Liver (tissue), 9 donors: ENCODE data around the gene CFAP44. TPM values are rescaled to one million over a fixed set of nuclear protein-coding genes. Genes with fewer than 3 reads are reported as not detected.

ENCODE experiments used
- DNase-seq: peaks from one replicate; pipeline ENCODE4 v3.0.0-alpha.2; 2017; ENCODE audit warnings: low spot score
- H3K27ac ChIP-seq, 2 donors: one replicate each; pipeline ENCODE4 v1.7.0; 2013; ENCODE audit warnings: inconsistent platforms in 2 of 2, low read length in 2 of 2, control low read depth in 1 of 2, low read depth in 1 of 2, mild to moderate bottlenecking in 1 of 2
- H3K27me3 ChIP-seq, 4 donors: one replicate each; pipeline versions ENCODE4 v1.6.1 to v1.7.0; 2013; ENCODE audit warnings: low read length in 3 of 4, inconsistent platforms in 1 of 4, mild to moderate bottlenecking in 1 of 4, moderate library complexity in 1 of 4; ENCODE audit not compliant: control insufficient read depth in 4 of 4, insufficient read depth in 4 of 4
- H3K36me3 ChIP-seq, 4 donors: one replicate each; pipeline versions ENCODE4 v1.6.1 to v1.7.0; 2013; ENCODE audit warnings: low read length in 3 of 4, mild to moderate bottlenecking in 3 of 4, low read depth in 1 of 4, moderate library complexity in 1 of 4; ENCODE audit not compliant: control insufficient read depth in 4 of 4, insufficient read depth in 3 of 4
- H3K4me1 ChIP-seq, 4 donors: one replicate each; pipeline versions ENCODE4 v1.6.1 to v1.7.0; 2013; ENCODE audit warnings: low read length in 3 of 4, mild to moderate bottlenecking in 3 of 4, moderate library complexity in 1 of 4; ENCODE audit not compliant: control insufficient read depth in 4 of 4, insufficient read depth in 4 of 4
- H3K4me3 ChIP-seq, 3 donors: one replicate each; pipeline versions ENCODE4 v1.6.1 to v1.7.0; 2013; ENCODE audit warnings: low read length in 3 of 3, control low read depth in 1 of 3, low read depth in 1 of 3, mild to moderate bottlenecking in 1 of 3
- H3K9ac ChIP-seq, 2 donors: one replicate each; pipeline ENCODE4 v1.7.0; 2013; ENCODE audit warnings: low read length in 2 of 2, mild to moderate bottlenecking in 2 of 2, moderate library complexity in 2 of 2, control low read depth in 1 of 2, low read depth in 1 of 2
- H3K9me3 ChIP-seq, 4 donors: one replicate each; pipeline versions ENCODE4 v1.6.1 to v1.7.0; 2013; ENCODE audit warnings: low read length in 3 of 4; ENCODE audit not compliant: control insufficient read depth in 4 of 4
- FOXA1 ChIP-seq: IDR thresholded peaks from 2 replicates; pipeline ENCODE4 v1.6.1; 2016; ENCODE audit warnings: antibody characterized with exemption
- FOXA2 ChIP-seq: IDR thresholded peaks from 2 replicates; pipeline ENCODE4 v1.6.1; 2016; ENCODE audit warnings: antibody characterized with exemption
- GABPA ChIP-seq, 2 donors: IDR thresholded peaks in 1 of 2; conservative IDR thresholded peaks in 1 of 2; 2 replicates each; pipeline ENCODE4 v1.6.1; 2016; ENCODE audit warnings: antibody characterized with exemption in 2 of 2, mild to moderate bottlenecking in 1 of 2, moderate library complexity in 1 of 2
- HNF4A ChIP-seq, 2 donors: conservative IDR thresholded peaks; 2 replicates each; pipeline ENCODE4 v1.6.1; 2016; ENCODE audit warnings: antibody characterized with exemption in 2 of 2, mild to moderate bottlenecking in 2 of 2
- HNF4G ChIP-seq: IDR thresholded peaks from 2 replicates; pipeline ENCODE4 v1.6.1; 2016; ENCODE audit warnings: antibody characterized with exemption
- JUND ChIP-seq, 2 donors: IDR thresholded peaks; 2 replicates each; pipeline ENCODE4 v1.6.1; 2016; ENCODE audit warnings: antibody characterized with exemption in 2 of 2
- NR2F2 ChIP-seq: IDR thresholded peaks from 2 replicates; pipeline ENCODE4 v1.6.1; 2016; ENCODE audit warnings: antibody characterized with exemption
- RAD21 ChIP-seq, 2 donors: IDR thresholded peaks; 2 replicates each; pipeline ENCODE4 v1.6.1; 2016; ENCODE audit warnings: antibody characterized with exemption in 2 of 2, mild to moderate bottlenecking in 2 of 2
- REST ChIP-seq: IDR thresholded peaks from 2 replicates; pipeline ENCODE4 v1.6.1; 2016; ENCODE audit warnings: antibody characterized with exemption, mild to moderate bottlenecking
- RXRA ChIP-seq, 2 donors: IDR thresholded peaks; 2 replicates each; pipeline ENCODE4 v1.6.1; 2017 to 2018; ENCODE audit warnings: antibody characterized with exemption in 2 of 2, mild to moderate bottlenecking in 1 of 2
- TAF1 ChIP-seq: conservative IDR thresholded peaks from 2 replicates; pipeline ENCODE4 v1.6.1; 2016; ENCODE audit warnings: antibody characterized with exemption, mild to moderate bottlenecking
- ZBTB33 ChIP-seq: IDR thresholded peaks from 2 replicates; pipeline ENCODE4 v1.6.1; 2016; ENCODE audit warnings: antibody characterized with exemption
- WGBS: extraction: QIAGEN DNeasy Blood & Tissue Kit; methylation state at CpG from one replicate; pipeline ENCODE4 v1.1.7; 2013; 5-methylcytosine and 5-hydroxymethylcytosine counted together
- polyA plus RNA-seq, 2 donors: library from polyadenylated mRNA; stranded (reverse) in 1 of 2; unstranded in 1 of 2; fragments of 200-250 nt in 1 of 2; fragments of >200 nt in 1 of 2; fragmentation: Nextera tagmentation in 1 of 2; extraction: Ambion mirVana in 1 of 2; gene quantifications; one replicate each; pipeline versions ENCODE4 v1.2.1 to v1.2.3, GENCODE V29; 2013 to 2015
- total RNA-seq, 2 donors: library from RNA; depleted of rRNA; stranded (reverse); fragments of >200 nt; gene quantifications; one replicate each; pipeline ENCODE4 v1.2.3, GENCODE V29; 2014
- TF ChIP-seq, protein P1 (sequence below): IDR thresholded peaks from 2 replicates; pipeline ENCODE4 v1.6.1; 2016; ENCODE audit warnings: antibody characterized with exemption
- TF ChIP-seq, protein P2 (sequence below): IDR thresholded peaks from 2 replicates; pipeline ENCODE4 v1.6.1; 2016; ENCODE audit warnings: antibody characterized with exemption
- donor health status: healthy.
- donor health status: healthy.
- donor health status: healthy.
- donor health status: healthy.
- donor health status: healthy.

Gene CFAP44
- total and polyA plus RNA-seq, 4 donors = 0.56 to 7.6 (median 1.1) TPM

- no peaks in the 10 kb centered on the region for H3K9me3 ChIP-seq
- H3K4me1 ChIP-seq = no peaks in the 10 kb centered on the region
- H3K9ac ChIP-seq = no peak overlapping the region
- H3K27ac ChIP-seq = no peak overlapping the region
- no peak for DNase-seq
- no peaks in the 10 kb centered on the region for H3K27me3 ChIP-seq
- TF ChIP-seq ZBTB33 = no peak
- no peak for TF ChIP-seq HNF4A (conservative IDR thresholded peaks at IDR 0.05)
- no peak for TF ChIP-seq RXRA (IDR thresholded peaks at IDR 0.05)
- no peak for TF ChIP-seq GABPA (IDR thresholded peaks at IDR 0.05 in 1 of 2, conservative IDR thresholded peaks at IDR 0.05 in 1 of 2)
- H3K36me3 ChIP-seq = peaks cover 0 to 21% (median 11%) of the 10 kb centered on the region in 4 donors
- H3K4me3 ChIP-seq = no peak overlapping the region
Observed at GRCh38 chr3:113455446-113455845, 14.2 kb upstream of the CFAP44 start.

DNA sequence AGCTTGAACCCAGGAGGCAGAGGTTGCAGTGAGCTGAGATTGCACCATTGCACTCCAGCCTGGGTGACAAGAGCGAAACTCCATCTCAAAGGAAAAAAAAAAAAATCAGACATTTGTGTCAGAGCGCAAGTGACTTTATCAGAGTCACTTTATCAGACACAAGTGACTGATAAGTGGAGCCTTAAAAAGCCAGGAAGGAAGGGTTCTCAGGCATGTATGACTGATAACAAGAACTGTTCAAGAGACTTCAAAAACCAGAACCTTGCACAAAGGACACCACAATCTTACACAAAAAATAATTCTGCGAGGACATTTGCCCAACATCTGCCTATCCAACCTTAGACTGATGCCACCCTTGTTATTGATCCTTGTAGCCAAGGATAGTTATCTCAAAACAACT, 13.3 kb upstream of the CFAP44 start:
- Histone ChIP-seq H3K4me3 (no peak overlapping the region), H3K9me3 (no peaks in the 10 kb centered on the region), H3K9ac (no peak overlapping the region), H3K36me3 (peaks cover 0 to 13% (median 6%) of the 10 kb centered on the region in 4 donors), H3K27ac (no peak overlapping the region), H3K4me1 (no peaks in the 10 kb centered on the region), H3K27me3 (no peaks in the 10 kb centered on the region)
- WGBS = 84% methylated on average over 3 of the region's 3 CpGs
- DNase-seq = no peak
- TF ChIP-seq, protein P1, sequence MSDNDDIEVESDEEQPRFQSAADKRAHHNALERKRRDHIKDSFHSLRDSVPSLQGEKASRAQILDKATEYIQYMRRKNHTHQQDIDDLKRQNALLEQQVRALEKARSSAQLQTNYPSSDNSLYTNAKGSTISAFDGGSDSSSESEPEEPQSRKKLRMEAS = no peak
- TF ChIP-seq REST (no peak), RXRA (IDR thresholded peaks at IDR 0.05) (no peak), FOXA2 (no peak), GABPA (IDR thresholded peaks at IDR 0.05 in 1 of 2, conservative IDR thresholded peaks at IDR 0.05 in 1 of 2) (no peak), FOXA1 (no peak)

DNA sequence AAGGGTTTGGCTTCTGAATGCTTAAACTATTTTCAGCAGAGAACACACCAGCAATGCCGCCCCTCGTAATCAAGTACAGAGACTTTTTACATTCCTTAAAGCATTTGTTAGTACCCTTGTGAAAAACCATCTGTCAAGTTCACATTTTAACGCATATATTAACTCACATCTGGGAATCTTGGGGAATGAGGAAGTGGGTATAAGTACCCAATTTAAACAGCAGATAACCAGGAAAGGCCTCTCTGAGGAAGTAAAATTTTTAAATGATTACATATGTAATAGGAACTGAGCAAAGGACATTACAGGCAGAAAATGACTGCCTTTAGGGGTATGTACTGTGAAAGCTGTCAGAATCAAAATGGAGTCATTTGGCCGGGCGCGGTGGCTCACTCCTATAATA, 12.8 kb upstream of the CFAP44 start:
- Histone ChIP-seq H3K27ac (no peak overlapping the region), H3K27me3 (no peaks in the 10 kb centered on the region), H3K9me3 (no peaks in the 10 kb centered on the region), H3K36me3 (peaks cover 0 to 13% (median 6%) of the 10 kb centered on the region in 4 donors), H3K4me3 (no peak overlapping the region), H3K4me1 (no peaks in the 10 kb centered on the region), H3K9ac (no peak overlapping the region)
- TF ChIP-seq JUND (IDR thresholded peaks at IDR 0.05) (no peak), RXRA (IDR thresholded peaks at IDR 0.05) (no peak), RAD21 (IDR thresholded peaks at IDR 0.05) (no peak), FOXA2 (no peak), NR2F2 (no peak), FOXA1 (no peak), HNF4G (no peak), TAF1 (no peak), REST (no peak), ZBTB33 (no peak), GABPA (IDR thresholded peaks at IDR 0.05 in 1 of 2, conservative IDR thresholded peaks at IDR 0.05 in 1 of 2) (no peak)
- TF ChIP-seq, protein P2, sequence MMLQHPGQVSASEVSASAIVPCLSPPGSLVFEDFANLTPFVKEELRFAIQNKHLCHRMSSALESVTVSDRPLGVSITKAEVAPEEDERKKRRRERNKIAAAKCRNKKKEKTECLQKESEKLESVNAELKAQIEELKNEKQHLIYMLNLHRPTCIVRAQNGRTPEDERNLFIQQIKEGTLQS = no peak
- DNase-seq = no peak
- 95% methylated on average over 6 of the region's 6 CpGs for WGBS
